WI38 (cell line): ENCODE results near the gene PRPSAP1.

ENCODE experiments used
- H3K4me3 ChIP-seq: 2 replicates; pipeline ENCODE4 v1.5.1; 2011; ENCODE audit warnings: low read depth, mild to moderate bottlenecking, control low read depth, low read length
- TF ChIP-seq, protein P1 (sequence below): IDR thresholded peaks from 2 replicates; pipeline ENCODE4 v1.5.1; 2012; ENCODE audit warnings: low read depth, mild to moderate bottlenecking, control low read depth, low read length

PRPSAP1 gene

DNA sequence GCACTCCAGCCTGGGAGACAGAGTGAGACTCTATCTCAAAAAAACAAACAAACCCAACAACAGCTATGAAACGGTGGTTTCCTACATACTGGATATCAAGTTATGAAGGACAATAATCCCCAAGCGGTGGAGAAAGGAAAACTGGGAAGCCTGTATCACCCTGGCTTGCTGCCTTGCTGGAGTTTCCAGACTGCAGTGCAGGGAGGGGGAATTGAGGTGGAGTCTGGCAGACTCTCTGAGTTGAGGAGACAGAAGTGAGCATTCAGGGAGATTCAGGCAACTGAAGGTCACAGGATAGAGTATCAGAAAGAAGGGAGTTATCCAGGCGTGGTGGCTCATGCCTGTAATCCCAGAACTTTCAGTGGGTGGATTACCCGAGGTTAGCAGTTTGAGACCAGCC is 57.5 kb downstream of the PRPSAP1 start:
- TF ChIP-seq, protein P1, sequence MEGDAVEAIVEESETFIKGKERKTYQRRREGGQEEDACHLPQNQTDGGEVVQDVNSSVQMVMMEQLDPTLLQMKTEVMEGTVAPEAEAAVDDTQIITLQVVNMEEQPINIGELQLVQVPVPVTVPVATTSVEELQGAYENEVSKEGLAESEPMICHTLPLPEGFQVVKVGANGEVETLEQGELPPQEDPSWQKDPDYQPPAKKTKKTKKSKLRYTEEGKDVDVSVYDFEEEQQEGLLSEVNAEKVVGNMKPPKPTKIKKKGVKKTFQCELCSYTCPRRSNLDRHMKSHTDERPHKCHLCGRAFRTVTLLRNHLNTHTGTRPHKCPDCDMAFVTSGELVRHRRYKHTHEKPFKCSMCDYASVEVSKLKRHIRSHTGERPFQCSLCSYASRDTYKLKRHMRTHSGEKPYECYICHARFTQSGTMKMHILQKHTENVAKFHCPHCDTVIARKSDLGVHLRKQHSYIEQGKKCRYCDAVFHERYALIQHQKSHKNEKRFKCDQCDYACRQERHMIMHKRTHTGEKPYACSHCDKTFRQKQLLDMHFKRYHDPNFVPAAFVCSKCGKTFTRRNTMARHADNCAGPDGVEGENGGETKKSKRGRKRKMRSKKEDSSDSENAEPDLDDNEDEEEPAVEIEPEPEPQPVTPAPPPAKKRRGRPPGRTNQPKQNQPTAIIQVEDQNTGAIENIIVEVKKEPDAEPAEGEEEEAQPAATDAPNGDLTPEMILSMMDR = no peak

DNA sequence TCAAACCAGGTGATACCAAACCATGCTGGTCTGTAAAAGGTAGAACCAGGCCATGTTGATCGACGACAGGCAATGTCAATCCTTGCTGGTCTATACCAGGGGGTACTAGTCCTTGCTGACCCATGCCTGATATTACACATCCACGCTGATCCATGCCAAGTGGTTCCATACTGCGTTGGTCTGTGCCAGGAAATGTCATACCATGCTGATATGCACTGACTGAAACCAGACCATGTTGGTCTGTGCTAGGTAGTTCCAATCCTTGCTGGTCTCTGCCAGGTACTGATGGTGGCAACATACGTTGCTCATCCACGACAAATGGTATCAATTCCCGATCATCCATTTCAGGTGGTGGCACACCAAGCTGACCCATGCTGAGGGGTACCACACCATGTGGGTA is 60.6 kb downstream of the PRPSAP1 start:
- H3K4me3 ChIP-seq = no peak overlapping the region
- TF ChIP-seq, protein P1 = no peak

More for the DNA sequence above, 57.5 kb downstream of the PRPSAP1 start:
- no peak overlapping the region for H3K4me3 ChIP-seq

DNA sequence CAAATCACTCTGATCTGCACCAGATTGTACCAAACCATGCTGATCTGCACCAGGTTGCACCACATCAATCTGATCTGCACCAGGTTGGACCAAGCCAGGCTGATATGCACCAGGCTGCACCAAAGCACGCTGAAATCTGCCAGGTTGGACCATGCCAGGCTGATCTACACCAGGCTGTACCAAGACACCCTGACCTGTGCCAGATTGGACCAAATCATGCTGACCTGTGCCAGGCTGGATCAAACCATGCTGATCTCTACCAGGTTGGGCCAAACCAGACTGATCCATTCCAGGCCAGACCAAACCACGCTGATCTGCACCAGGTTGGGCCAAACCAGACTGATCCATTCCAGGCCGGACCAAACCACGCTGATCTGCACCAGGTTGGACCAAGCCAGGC is 61.1 kb downstream of the PRPSAP1 start:
- TF ChIP-seq, protein P1 = no peak
- H3K4me3 ChIP-seq = no peak overlapping the region

DNA sequence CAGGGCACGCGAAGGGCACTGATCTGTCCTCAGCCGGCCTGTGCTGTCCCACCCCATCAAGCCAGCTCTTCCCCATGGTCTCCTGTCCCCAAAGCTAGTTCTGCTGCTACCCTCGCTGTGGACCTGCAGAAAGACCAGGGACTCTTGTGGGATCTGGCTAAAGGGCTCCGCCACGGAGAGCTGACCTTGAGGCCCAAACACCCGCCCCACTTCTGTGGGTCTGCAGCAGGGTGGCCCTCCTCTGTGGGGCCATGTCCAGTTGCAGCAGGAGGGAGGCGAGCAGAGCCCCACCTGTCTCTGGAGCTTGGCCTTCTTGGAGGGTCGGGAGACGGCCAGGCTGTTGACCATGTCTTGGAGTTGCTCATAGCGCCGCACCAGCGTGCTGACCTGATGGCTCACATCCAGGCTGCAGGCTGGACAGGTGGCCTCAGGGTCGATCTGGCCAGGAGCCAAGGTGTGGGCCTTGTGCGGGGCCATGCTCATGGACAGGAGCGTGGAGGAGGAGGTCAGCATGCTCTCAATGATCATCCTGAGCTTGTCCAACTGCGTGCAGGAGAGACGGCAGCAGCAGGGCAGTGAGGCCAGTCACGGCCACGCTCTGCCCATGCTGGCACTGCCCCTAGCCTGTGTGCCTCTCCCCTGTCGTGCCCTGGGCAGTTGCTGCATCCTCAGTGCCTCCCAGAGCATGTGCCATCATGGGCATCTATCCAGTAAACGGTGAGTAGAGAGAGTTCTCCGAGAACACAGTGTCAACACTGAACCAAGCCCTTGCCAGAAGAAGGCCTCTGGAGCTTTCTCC is 71.9 kb downstream of the PRPSAP1 start:
- H3K4me3 ChIP-seq = no peak overlapping the region
- TF ChIP-seq, protein P1 = no peak

DNA sequence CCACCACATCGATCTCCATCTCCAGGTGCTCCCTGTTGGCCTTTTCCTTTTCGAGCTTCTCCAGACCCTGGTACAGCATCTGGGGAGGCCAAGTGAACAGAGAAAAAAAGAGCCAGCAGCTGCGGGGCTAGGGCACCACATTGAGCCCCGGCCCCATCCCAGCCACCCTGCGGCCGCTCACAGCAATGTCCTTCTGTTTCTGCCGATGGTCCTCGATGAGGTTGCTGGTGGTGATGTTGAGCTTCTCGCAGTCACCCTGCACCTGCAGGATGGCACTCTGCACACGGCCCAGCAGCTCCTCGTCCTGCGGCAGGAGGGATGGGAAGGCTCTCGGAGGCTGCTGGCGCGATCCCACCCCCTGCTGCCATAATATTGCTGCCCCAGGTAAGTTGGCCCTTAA is 73.1 kb downstream of the PRPSAP1 start:
- no peak overlapping the region for H3K4me3 ChIP-seq
- TF ChIP-seq, protein P1 = no peak

DNA sequence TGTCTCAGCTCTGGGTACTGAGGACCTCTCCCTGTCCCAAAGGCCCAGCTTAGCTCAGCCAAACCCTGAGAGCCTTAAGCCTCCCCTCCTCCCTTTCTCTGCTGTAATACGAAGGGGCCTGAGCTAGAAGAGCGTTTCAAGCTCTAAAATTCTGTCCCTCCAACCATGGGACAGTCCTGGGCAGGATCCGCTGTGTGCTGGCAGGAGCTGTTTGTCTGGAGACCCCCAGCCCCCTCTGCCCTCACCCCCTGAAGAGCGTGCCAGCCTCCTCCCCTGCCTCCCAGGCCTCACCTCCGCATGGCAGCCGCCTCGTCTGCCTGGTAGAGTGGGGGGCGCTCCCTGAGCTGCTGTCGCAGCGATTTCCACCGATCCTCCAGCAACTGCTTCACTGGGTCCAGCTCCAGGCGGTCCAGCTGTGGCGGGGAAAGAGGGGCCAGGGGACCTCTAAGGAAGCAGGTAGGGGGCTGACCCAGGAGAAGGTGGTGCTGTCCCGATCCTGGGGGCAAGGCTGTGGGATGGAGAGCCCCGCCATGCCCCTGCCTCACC is 73.9 kb downstream of the PRPSAP1 start:
- H3K4me3 ChIP-seq = no peak overlapping the region
- TF ChIP-seq, protein P1 = no peak

DNA sequence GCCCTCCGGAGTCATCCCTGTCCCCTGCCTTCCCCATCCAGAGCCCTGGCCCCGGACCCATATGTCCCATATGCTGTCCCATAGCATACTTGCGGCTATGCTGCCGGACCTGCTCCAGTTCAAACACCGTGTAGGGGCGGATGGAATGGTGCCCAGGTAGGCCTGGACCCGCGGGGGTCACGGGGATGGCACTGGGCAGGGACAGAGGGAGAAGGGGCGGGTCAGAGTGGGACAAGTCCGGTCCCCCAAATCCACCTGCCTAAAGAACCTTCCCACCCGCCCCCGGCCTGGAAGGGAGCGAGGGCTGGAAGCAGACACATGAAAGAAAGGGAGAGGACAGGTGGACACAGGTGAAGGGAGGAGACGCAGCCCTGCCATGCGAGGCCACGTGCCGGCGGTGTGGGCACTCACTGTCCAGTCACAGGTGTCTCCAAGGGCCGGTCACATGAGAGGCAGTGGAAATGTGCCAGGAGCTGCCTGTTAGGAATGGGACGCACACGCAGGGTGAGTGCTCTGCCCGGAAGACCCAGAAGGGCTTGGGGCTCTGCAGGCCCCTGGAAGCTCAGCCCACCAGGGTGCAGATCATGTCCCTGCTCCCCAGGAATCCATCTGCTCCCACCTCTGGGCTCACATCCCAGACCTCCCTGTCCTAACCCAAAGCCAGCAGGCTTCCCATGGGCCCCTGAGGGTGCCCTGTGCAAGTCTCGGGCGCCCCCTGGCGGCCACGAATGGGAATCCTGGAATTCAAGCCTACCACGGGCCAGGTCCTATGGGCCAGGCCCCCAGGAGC is 74.6 kb downstream of the PRPSAP1 start:
- TF ChIP-seq, protein P1 = peak; percentile 88

More for the DNA sequence above, 74.6 kb downstream of the PRPSAP1 start:
- H3K4me3 ChIP-seq = no peak overlapping the region
